Measurements from ENCODE around the gene SLC22A15.
"Not testable (repeated sequence)": the region's sequence is repeated elsewhere in the genome, so short reads cannot be mapped to it uniquely, and the experiment has no call there.

SLC22A15 gene

GRCh38 chr1:116031302-116031835, 55.1 kb downstream of the SLC22A15 start:
- DNase-seq (ENCODE audit: low read depth, low spot score): no peak

DNA sequence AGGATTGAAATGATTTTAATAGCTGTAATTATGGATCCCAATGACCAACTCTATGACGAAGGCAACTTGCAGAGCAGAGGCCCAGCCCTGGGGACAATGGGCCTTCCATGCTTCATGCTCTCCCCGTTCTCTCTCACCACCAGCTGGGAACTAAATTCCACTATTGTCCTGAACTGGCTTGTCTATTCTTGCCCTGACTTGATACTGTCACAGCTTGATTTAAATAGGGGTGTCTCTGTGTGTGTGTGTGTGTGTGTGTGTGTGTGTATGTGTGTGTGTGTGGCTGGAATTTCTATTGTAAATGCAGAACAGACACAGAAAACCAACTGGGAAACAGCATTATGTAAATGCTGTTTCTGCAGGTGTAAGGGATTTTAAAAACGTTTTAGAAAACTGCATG, 57.0 kb downstream of the SLC22A15 start:
- DNase-seq (ENCODE audit: low read depth, low spot score): no peak

- no peak for DNase-seq (ENCODE audit: low read depth, low spot score)
Measured at GRCh38 chr1:116036255-116036654, 59.9 kb downstream of the SLC22A15 start.

DNA sequence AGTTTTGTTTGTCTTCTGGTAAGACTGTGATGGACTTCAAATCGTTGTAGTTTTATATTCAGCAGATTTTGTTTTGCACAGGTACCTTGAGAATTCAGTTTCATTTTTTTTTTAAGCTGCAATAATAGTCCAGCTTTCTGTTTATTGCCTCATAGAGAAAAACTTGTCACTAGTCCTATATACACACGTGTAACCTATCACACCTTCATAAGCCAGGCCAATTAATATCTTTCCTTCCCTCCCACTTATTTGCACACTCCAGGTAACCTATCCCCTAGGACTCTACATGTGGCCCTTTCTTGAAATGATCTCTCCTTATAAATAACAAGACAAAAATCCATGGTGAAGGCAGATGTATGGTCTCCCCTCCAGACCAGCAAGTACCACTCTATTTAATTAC, 62.4 kb downstream of the SLC22A15 start:
- DNase-seq (ENCODE audit: low read depth, low spot score): no peak

- no peak for DNase-seq (ENCODE audit: low read depth, low spot score)
Measured at GRCh38 chr1:116044071-116044470, 67.8 kb downstream of the SLC22A15 start.

DNA sequence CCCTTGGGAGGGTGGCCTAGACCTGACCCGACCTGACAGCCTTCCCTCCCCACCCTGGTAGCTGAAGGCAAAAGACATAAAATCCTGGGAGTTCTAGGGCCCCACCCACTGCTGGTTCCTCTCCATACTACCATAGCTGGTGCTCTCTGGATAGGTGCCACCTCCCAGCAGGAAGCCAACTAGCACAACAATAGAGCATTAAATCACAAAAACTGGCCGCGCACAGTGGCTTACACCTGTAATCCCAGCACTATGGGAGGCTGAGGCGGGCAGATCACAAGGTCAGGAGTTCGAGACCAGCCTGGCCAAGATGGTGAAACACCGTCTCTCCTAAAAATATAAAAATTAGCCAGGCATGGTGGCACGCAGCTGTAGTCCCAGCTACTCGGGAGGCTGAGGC, 70.6 kb downstream of the SLC22A15 start:
- DNase-seq (ENCODE audit: low read depth, low spot score): not testable (repeated sequence)

- DNase-seq (ENCODE audit: low read depth, low spot score): not testable (repeated sequence)
Measured at GRCh38 chr1:116051896-116052295, 75.6 kb downstream of the SLC22A15 start.

GRCh38 chr1:116062201-116062600, 85.9 kb downstream of the SLC22A15 start:
- no peak for DNase-seq (ENCODE audit: low read depth, low spot score)

DNA sequence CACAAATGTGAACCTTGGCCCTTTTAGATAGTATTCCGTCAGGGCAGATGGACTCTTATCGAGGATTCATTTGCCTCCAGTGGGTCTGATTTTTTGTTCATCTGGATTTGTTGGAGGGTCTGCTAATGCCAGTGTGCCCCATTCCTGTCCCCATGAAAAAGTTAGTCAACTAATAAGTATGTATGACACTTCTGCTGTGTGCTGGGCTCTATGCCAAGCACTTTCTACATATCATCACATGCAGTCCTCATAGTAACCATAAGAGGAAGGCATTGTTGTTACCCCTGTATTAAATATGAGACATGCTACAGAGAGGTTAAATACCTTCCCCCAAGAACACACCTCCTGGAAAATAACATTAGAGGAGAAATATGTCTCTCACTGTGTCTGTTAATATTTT, 88.3 kb downstream of the SLC22A15 start:
- no peak for DNase-seq (ENCODE audit: low read depth, low spot score)

DNA sequence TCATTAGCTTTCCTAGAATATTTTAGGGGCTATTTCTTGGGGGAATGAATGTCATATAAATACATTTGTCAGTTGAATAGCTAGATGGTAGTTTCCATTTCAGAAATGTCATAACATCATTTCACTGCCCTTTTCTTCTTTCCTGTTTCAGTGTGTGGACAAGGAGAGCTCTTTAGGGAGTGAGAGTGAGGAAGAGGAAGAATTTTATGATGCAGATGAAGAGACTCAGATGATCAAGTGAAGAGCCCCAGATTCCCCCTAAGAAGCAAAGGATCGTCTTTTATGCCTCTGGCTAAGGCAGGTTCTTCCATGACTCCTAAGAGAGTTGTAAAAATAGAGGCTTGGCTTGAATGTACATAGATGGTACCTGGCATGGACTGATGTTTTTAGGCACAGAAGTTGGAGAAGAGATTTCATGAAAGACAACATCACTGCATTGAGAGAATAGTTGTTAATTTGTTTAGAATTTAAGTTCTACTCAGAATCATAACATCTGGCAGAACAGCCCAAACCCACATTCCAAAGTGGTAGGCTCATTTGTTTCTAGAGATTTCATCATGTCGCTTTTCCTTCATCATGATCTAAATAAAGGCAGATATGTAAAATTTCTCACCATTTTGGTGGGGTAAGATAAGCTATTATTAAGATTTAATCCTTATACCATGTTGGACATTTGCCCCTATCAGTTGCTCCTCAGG, 90.7 kb downstream of the SLC22A15 start:
- no peak for DNase-seq (ENCODE audit: low read depth, low spot score)

DNA sequence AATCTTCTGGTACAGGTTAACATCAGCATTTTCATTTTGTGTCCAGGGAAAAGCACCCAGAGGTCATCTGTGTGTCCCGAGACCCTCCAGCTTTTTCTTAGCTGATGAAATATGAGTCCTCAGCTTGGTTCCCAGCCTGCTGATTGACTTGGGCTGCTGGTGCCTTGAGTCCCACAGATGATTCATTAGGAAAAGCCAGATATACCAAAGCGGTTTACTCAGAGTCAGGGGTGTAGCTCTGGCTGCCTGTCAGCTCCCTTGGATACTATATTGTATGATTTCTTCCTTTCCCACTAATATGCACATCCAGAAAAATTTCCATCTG, 91.2 kb downstream of the SLC22A15 start:
- no peak for DNase-seq (ENCODE audit: low read depth, low spot score)

GRCh38 chr1:116075575-116075974, 99.3 kb downstream of the SLC22A15 start:
- no peak for DNase-seq (ENCODE audit: low read depth, low spot score)

- no peak for DNase-seq (ENCODE audit: low read depth, low spot score)
Measured at GRCh38 chr1:116075990-116076389, 99.7 kb downstream of the SLC22A15 start.

DNA sequence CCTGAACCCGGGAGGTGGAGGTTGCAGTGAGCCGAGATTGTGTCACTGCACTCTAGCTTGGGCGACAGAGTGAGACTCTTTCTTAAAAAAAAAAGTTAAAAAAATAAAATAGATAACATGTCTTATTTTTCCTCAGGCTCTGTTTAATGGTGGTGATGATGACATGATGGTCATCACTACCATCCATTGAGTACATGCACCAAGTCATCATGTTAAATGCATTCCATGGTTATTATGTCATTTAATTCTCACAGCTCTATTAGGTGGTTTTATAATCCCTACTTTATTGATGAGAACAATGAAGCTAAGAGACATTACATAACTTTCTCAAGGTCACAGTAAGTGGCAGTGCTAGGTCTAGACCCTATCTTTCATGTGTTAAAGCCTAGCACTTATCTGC, 100.5 kb downstream of the SLC22A15 start:
- no peak for DNase-seq (ENCODE audit: low read depth, low spot score)

- DNase-seq (ENCODE audit: low read depth, low spot score): no peak
Measured at GRCh38 chr1:116078699-116079223, 102.4 kb downstream of the SLC22A15 start.

DNA sequence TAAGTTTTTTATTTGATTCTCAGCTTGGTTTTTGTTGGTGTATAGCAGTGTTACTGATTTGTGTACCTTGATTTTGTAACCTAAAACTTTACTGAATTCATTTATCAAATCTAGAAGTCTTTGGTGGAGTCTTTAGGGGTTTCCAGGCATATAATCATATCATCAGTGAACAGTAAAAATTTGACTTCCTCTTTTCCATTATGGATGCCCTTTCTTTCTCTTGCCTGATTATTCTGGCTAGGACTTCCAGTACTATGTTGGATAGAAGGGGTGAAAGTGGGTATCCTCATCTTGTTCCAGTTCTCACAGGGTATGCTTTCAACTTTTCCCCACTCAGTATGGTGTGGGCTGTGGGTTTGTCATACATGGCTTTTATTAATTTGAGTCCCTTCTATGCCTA, 111.3 kb downstream of the SLC22A15 start:
- no peak for DNase-seq (ENCODE audit: low read depth, low spot score)

DNA sequence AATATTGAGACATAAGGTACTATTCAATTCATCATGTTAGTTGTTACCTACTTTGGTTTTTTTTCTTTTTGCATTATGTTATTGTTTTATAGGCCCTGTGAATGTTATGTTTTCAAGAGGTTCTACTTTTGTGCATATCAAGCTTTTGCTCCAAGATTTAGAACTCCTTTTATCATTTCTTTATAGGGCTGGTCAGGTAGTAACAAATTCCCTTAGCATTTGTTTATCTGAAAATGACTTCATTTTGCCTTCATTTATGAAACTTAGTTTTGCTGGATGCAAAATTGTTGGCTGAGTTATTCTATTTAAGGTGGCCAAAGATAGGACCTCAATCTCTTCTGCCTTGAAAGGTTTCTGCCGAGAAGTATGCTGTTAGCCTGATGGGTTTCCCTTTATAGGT, 113.6 kb downstream of the SLC22A15 start:
- DNase-seq (ENCODE audit: low read depth, low spot score): no peak

GRCh38 chr1:116091083-116091482, 114.8 kb downstream of the SLC22A15 start:
- no peak for DNase-seq (ENCODE audit: low read depth, low spot score)

DNA sequence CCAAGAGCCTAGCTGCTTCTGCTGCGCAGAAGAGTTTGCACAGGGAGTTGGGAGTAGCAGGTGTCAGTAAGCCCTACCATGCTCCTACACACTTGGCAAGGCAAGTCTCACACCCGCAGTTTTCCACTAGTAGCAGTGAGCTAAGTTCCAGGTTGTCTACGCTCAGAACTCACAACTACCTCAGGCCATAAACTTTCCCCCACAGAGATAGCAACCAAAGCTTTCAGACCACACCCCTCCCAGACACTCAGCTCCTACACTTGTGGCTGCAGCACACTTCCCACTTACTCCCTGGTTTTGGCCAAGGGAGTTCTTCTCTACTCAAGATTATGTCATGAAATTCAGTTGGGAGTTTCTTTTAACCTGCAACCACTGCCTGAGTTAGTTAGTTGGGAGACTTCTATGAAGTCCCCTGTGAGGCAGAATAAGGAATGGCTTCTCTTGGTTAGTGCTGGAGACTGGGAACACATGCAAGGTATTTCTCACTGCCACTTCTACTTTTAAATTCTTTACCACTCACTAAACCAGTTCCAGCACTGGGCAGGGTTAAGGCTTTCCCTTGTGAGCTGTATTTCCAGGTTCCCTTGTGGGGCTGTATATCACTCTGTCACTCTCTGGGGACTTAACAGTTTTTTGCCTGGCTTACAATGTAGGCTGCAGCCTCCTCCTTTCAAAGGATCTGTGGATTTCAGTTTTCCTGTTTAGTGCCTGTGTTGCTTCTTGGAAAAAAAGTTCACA, 116.6 kb downstream of the SLC22A15 start:
- DNase-seq (ENCODE audit: low read depth, low spot score): no peak

DNA sequence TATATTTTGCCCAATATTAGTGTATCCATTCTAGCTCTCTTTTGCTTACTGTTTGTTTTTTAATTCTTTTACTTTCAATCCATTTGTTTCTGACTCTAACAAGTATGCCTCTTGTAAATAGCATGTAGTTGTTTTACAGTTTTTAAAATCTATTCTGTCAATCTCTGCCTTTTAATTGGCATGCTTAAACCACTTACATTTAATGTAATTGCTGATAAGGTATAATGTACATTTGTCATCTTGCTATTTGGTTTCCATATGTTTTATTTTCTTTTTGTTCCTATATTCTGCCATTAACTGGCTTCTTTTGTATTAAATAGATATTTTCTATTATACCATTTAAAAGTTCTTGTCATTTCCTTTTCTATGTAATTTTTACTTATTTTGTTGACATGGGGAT, 118.7 kb downstream of the SLC22A15 start:
- no peak for DNase-seq (ENCODE audit: low read depth, low spot score)

GRCh38 chr1:116096013-116096618, 119.8 kb downstream of the SLC22A15 start:
- DNase-seq (ENCODE audit: low read depth, low spot score): no peak

DNA sequence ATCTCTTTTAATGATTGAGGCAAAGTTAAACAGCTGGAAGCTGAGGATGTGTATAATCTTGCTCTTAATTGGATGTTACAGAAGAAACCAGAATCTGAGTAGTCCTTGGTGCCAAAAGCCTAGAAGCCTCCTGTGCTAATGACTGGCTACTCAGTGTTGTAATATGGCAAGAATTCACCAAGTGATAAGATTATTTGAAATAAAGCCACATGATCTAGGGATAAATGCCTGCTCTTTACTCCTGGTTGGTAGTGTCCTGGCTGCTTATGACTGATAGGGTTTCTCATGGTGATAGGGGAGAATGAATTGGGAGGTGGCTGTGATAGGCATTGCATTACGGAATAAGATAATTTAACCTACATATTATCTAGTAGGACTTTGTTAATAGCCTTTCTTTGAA, 121.3 kb downstream of the SLC22A15 start:
- DNase-seq (ENCODE audit: low read depth, low spot score): no peak

DNA sequence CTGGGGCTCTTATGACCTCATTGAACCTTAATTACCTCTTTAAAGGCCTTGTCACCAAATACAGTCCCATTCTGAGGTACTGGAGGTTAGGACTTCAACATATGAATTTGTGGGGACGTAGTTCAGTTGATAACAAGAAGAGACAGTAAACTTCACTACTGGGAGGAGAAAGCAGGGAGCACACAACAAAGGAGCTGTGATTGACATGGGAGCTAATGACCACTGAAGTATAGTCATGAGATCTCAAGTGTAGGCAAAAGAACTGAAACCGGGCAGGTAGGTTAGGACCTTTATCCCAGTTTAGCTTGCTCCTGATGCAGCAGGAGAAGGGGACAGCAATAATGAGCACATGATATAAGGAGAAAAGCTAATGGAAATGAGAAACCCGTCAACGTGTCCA, 123.1 kb downstream of the SLC22A15 start:
- no peak for DNase-seq (ENCODE audit: low read depth, low spot score)
